ENCODE measurements around the gene ZNF827. TPM values are rescaled to one million over a fixed set of nuclear protein-coding genes. Genes with fewer than 3 reads are reported as not detected.

ZNF827 gene
- total and polyA plus RNA-seq, 11 donors, result 4.5 to 30.1 (median 18.1) TPM

DNA sequence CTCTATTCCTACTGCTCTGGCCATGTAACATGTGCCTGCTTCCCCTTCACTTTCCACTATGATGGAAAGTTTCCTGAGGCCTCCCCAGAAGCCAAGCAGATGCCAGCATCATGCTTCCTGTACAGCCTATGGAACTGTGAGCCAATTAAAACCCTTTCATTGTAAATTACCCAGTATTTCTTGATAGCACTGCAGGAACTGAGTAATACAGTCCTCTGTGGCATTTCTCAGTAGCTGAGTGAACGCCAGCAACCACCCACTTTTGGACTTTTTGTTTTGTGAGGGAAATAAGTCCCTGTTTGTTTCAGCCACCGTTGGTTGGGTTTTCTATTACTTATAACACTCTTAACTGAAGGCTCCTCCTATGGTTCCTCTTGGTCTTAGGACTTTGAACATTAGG lies 154.6 kb downstream of the ZNF827 start:
- no peak overlapping the region for H3K4me3 ChIP-seq
- H3K27me3 ChIP-seq, result no peaks in the 10 kb centered on the region
- TF ChIP-seq, protein P1, sequence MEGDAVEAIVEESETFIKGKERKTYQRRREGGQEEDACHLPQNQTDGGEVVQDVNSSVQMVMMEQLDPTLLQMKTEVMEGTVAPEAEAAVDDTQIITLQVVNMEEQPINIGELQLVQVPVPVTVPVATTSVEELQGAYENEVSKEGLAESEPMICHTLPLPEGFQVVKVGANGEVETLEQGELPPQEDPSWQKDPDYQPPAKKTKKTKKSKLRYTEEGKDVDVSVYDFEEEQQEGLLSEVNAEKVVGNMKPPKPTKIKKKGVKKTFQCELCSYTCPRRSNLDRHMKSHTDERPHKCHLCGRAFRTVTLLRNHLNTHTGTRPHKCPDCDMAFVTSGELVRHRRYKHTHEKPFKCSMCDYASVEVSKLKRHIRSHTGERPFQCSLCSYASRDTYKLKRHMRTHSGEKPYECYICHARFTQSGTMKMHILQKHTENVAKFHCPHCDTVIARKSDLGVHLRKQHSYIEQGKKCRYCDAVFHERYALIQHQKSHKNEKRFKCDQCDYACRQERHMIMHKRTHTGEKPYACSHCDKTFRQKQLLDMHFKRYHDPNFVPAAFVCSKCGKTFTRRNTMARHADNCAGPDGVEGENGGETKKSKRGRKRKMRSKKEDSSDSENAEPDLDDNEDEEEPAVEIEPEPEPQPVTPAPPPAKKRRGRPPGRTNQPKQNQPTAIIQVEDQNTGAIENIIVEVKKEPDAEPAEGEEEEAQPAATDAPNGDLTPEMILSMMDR (IDR thresholded peaks at IDR 0.05), result no peak
- no peak for TF ChIP-seq POLR2A (IDR thresholded peaks at IDR 0.05)
- intact Hi-C loops (cut with DNase I), result loop anchor here in 1 of 10 donors (10.0 kb wide), 1 partner anchor 49 kb away; no protein-coding TSS in a partner anchor
- DNase-seq, result no peak
- H3K27ac ChIP-seq, result no peak overlapping the region
- H3K36me3 ChIP-seq, result peaks cover 0 to 3% (median 0%) of the 10 kb centered on the region in 9 donors
- H3K4me1 ChIP-seq, result peaks cover 0 to 26% (median 3%) of the 10 kb centered on the region in 12 donors
- peaks cover 0 to 11% (median 0%) of the 10 kb centered on the region in 12 donors for H3K9me3 ChIP-seq
- 83 to 97% (median 86%) methylated on average over 2 of the region's 2 CpGs for WGBS, 4 donors
- ATAC-seq, result no peak

DNA sequence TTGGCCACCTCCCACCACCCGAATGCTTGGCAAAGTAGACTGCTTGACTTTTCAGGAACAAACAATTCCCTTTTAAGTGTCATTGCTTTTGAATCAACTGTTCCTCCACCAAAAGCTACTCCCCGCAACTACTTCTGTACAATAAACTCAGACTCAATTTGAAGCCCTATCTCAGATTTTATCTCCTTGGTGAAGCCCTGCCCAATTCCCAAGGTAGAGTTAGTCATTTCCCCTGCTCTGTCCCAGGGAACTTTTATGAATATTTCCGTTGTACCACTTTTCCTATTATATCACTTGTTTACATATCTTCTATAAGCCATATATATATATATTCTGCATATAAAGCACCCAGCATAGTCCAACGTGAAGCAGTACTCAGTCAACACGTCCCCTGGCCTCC lies 155.9 kb downstream of the ZNF827 start:
- H3K4me3 ChIP-seq, result no peak overlapping the region
- intact Hi-C loops (cut with DNase I), result loop anchor here in 1 of 10 donors (10.0 kb wide), 1 partner anchor 48 kb away; no protein-coding TSS in a partner anchor
- H3K9me3 ChIP-seq, result peaks cover 0 to 11% (median 0%) of the 10 kb centered on the region in 12 donors
- H3K36me3 ChIP-seq, result peaks cover 0 to 14% (median 0%) of the 10 kb centered on the region in 9 donors
- WGBS, 4 donors, result 57 to 68% (median 61%) methylated on average over 5 of the region's 5 CpGs
- peak in 2 of 4 donors; percentile 55 to 71 for ATAC-seq
- H3K27me3 ChIP-seq, result no peaks in the 10 kb centered on the region
- peak overlapping the region in 4 of 12 donors; percentile 28 to 42 (median 32) for H3K27ac ChIP-seq
- TF ChIP-seq, protein P1 (IDR thresholded peaks at IDR 0.05), result no peak
- TF ChIP-seq POLR2A (IDR thresholded peaks at IDR 0.05), result no peak
- DNase-seq, result no peak
- peaks cover 0 to 27% (median 3%) of the 10 kb centered on the region in 12 donors for H3K4me1 ChIP-seq

DNA sequence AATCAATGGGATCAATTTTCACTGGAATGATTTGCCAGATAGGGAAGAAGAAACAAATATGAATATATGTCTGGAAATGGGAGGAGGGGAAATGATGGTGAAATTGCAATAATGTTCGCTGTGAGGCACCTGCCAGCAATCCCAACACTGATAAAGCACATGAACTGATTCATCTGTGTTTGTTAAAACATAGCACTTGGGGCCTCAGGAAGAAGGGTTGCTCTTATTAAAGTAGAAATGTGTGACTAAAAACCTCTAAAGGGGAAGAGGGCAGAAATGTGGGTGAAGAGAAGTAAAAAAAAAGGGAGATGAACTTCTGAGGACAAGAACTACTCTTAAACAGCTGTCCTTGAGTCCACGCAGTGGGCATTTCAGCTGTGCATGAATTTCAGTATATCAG lies 157.3 kb downstream of the ZNF827 start:
- WGBS, 4 donors, result 88 to 94% (median 91%) methylated on average over 2 of the region's 2 CpGs

DNA sequence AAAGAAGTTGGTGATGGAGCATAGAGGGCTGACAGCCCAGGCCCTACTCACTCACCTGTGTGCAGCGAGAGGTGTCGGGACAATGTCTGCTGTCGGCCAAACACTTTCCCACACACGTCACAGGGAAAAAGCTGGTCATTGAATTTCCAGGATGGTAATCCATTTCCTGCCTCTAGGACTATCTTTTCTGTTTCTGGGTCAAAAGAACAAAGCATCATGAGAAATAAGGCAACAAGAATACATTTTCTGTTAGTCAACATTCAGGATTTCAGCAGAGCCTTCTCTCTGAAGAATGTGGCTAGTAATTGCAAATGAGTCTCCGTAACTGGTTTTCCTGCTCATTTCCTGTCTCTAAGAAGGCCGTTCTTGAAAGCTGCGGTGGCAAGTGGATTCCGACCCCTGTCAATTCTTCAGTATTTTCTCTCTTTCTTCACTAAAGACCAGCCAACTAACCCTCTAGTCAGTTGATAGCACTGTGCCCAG lies 159.3 kb downstream of the ZNF827 start:
- H3K36me3 ChIP-seq, result peaks cover 0 to 42% (median 14%) of the 10 kb centered on the region in 9 donors
- 61 to 82% (median 71%) methylated on average over 8 of the region's 8 CpGs for WGBS, 4 donors
- no peak overlapping the region for H3K27ac ChIP-seq
- H3K4me1 ChIP-seq, result peaks cover 0 to 19% (median 0%) of the 10 kb centered on the region in 12 donors
- H3K4me3 ChIP-seq, result no peak overlapping the region
- intact Hi-C loops (cut with DNase I), result no loop called here
- DNase-seq (no peak), ATAC-seq (no peak)
- peaks cover 0 to 11% (median 0%) of the 10 kb centered on the region in 12 donors for H3K9me3 ChIP-seq
- no peaks in the 10 kb centered on the region for H3K27me3 ChIP-seq
- no peak for TF ChIP-seq POLR2A (IDR thresholded peaks at IDR 0.05)
- TF ChIP-seq, protein P1 (IDR thresholded peaks at IDR 0.05), result no peak

More for the DNA sequence above, 157.3 kb downstream of the ZNF827 start:
- Histone ChIP-seq H3K4me1 (peaks cover 0 to 27% (median 3%) of the 10 kb centered on the region in 12 donors), H3K9me3 (peaks cover 0 to 11% (median 0%) of the 10 kb centered on the region in 12 donors), H3K27me3 (no peaks in the 10 kb centered on the region), H3K27ac (no peak overlapping the region), H3K36me3 (peaks cover 0 to 25% (median 0%) of the 10 kb centered on the region in 9 donors), H3K4me3 (no peak overlapping the region)
- ATAC-seq (no peak), DNase-seq (no peak)
- no peak for TF ChIP-seq POLR2A (IDR thresholded peaks at IDR 0.05)
- TF ChIP-seq, protein P1 (IDR thresholded peaks at IDR 0.05), result no peak
- intact Hi-C loops (cut with DNase I), result loop anchor here in 1 of 10 donors (10.0 kb wide), 1 partner anchor 47 kb away; no protein-coding TSS in a partner anchor
